Measurements from ENCODE around the gene CHST9. TPM values are rescaled to one million over a fixed set of nuclear protein-coding genes. Genes with fewer than 3 reads are reported as not detected.
A peak's percentile ranks its signal among the peaks of the same experiment; 100 is the strongest.

The CHST9 gene
- total RNA-seq, 6 experiments from 2014 or later: 3.8 to 24.2 (median 9.8) TPM

DNA sequence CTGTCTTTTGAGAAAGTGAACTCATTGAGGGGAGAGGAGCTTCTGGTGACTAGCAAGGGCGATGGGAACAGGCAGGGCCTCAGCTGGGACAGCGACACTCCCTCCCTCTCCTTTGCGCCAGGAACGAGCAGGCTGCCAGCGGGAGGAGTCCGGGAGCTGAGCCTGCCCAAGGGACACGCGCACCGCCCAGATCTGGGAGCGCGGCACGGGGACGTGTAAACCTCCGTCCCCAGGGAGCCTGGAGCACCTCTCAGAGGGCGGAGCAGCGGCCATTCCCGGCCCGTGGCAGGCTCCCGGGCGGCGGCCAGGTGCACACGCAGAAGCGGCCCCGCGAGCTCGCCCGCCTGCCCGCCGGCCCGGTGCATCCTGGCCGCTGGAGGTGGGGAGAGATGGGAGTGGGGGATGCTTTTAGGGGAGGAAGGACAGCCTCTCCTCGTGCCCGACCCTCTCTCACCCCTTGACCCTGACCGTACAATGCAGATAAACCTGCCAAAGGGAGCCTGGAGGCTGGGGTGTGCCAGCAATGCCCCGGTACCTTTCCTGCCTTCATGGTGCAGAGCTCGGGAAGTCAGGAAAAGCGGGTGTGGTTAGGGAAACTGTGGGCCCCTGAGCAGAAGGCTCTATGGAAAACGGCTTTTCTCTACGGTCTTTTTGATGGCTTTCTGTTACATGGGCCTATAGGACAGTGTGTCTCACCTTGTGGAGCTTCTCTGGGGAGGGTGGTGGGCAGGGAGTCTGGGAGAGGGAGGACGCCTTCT lies 321.8 kb downstream of the CHST9 start:
- TF ChIP-seq CTCF (IDR thresholded peaks at IDR 0.05): no peak
- peak; percentile 14 for TF ChIP-seq POLR2A (IDR thresholded peaks at IDR 0.05)
- DNase-seq (peak; percentile 86 to 91 (median 89)), ATAC-seq (peak; percentile 100)
- no peaks in the 10 kb centered on the region for H3K4me1 ChIP-seq
- H3K36me3 ChIP-seq: no peaks in the 10 kb centered on the region
- intact Hi-C loops (cut with DNase I): no loop called here
- peak overlapping the region; percentile 36 to 52 (median 46) for H3K4me3 ChIP-seq
- no peaks in the 10 kb centered on the region for H3K27me3 ChIP-seq
- H3K27ac ChIP-seq: no peak overlapping the region
- WGBS (ENCODE audit: insufficient coverage, low coverage, low lambda C conversion rate, missing lambda C conversion rate): 11% methylated on average over 13 of the region's 40 CpGs
- H3K9me3 ChIP-seq: no peaks in the 10 kb centered on the region

- Histone ChIP-seq H3K27me3 (no peaks in the 10 kb centered on the region), H3K9me3 (no peaks in the 10 kb centered on the region), H3K27ac (no peak overlapping the region), H3K36me3 (no peaks in the 10 kb centered on the region), H3K4me3 (no peak overlapping the region), H3K4me1 (no peaks in the 10 kb centered on the region)
- 40% methylated on average over 1 of the region's 5 CpGs for WGBS (ENCODE audit: insufficient coverage, low coverage, low lambda C conversion rate, missing lambda C conversion rate)
- TF ChIP-seq POLR2A (IDR thresholded peaks at IDR 0.05) (no peak), CTCF (IDR thresholded peaks at IDR 0.05) (no peak)
- ATAC-seq (no peak), DNase-seq (no peak)
- intact Hi-C loops (cut with DNase I): no loop called here
Measured at GRCh38 chr18:26862084-26862483, 323.0 kb downstream of the CHST9 start.
